Measurements from ENCODE around the gene TRIM16.
"Not testable (repeated sequence)": the region's sequence is repeated elsewhere in the genome, so short reads cannot be mapped to it uniquely, and the experiment has no call there.

- TF ChIP-seq EZH2phosphoT487 (IDR thresholded peaks at IDR 0.05; ENCODE audit: insufficient read depth, low read depth); EZH2 (IDR thresholded peaks at IDR 0.05; ENCODE audit: insufficient read depth, poor library complexity, severe bottlenecking): not testable (repeated sequence)
Observed at GRCh38 chr17:15654401-15654800, 29.7 kb downstream of the TRIM16 start.
